NOMO-1 (cell line): ENCODE results near the gene CBARP.

Experiments used
- DNase-seq, 2 experiments: peaks; one replicate each; lab custom pipeline; 2025; ENCODE audit not compliant: unreplicated experiment in 2 of 2; lab: John Stamatoyannopoulos, UW

The CBARP gene

DNA sequence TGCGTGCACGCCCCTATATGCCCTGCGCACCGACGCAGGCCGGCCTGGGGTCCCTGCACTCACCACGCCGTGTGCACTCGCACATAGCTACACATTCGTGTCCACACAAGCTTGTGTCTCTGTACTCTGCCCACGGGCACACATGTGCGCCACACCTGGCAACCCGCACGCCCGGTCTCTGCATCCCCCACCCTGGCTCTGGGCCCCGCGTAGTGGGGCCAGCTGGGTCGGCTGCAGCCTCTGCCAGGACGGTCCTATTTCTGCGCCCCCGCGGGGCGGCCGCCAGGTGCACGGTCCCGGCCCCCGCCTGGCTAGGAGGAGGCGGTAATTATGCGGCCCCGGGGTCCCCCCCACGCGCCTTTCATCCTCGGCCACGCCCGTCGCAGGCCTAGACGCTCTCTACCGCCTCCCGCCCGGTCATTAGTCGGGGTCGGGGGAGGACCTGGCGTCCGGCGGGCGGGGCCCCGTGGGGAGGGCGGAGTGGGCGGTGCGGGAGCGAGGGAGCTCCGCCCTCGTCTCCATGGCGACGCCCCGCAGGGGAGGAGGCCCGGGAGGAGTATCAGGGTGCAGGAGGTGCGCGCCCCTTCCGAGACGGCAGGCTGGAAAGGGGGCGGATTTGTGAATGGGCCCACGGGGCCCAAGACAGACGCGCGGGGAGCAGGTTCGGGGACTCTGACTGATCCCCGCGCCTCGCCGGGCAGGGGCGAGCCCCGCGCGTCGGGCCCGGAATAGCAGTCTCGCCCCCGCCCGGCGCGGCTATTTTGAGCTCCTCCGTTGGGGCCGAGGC lies 28.5 kb upstream of the CBARP start:
- DNase-seq = peak; percentile 79 to 82

GRCh38 chr19:1265615-1266128 lies 27.9 kb upstream of the CBARP start:
- peak in 1 of 2 experiments; percentile 24 for DNase-seq

DNA sequence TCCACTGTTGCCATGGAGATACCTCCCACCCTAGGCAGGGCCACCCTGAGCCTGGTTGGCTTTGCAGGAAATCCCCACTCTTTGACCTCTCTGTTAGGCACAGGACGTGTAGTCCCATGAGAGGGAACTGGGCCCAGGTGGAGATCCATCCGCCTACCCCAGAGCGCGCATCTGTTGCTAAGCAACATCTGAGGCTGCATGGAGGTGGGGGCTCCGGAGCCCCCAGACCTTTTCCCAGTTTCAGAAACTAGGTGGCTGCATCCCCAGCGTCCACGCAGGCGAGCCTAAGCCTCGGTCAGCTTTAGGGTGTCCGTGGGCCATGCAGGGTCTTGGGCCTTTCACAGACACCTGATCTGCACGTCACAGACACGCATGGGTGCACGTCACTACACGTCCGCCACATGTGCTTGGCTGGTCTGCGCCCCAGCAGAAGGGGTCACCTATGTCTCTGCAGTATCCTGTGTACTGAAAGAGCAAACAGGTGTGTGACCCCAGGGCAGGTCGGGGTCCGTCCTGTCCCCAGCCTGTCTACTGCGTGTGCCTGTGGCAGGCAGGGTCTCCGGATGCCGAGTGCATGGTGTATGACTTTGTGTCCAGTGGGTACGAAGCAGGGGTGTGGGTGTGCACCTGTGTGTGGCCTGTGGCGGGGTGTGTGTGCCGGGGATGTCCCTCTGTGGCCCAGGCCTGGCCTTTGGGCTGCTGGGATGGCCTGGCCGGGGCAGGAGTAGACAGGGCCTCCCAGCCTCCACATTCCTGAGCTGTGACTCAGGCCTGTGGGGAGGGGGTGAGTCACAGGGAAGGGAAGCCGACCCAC lies 27.2 kb upstream of the CBARP start:
- DNase-seq = no peak

- no peak for DNase-seq
Measured at GRCh38 chr19:1263188-1263587, 25.4 kb upstream of the CBARP start.

DNA sequence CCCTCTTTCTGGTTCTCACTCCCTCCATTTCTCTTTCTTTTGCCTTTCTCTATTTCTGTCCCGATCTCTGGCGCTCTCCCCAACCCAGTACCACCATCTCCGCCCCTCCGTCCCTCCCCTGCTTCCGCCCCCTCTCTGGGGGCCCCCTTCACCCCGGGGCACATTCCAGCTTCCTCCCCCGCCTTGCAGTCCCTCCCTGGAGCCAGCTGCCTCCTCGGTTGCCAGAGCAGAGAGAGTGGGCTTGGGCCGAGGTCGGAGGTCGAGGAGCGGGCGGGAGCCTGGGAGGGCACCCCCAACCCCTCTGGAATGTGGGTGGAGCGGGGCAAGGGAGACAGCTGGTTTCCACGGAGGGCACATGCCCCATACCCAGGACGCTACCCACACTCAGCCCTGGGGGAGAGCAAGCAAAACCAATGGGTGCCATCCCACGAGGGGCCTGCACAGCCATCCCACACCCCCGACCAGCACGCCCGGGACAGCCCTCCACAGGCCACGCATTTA lies 24.9 kb upstream of the CBARP start:
- DNase-seq = no peak

DNA sequence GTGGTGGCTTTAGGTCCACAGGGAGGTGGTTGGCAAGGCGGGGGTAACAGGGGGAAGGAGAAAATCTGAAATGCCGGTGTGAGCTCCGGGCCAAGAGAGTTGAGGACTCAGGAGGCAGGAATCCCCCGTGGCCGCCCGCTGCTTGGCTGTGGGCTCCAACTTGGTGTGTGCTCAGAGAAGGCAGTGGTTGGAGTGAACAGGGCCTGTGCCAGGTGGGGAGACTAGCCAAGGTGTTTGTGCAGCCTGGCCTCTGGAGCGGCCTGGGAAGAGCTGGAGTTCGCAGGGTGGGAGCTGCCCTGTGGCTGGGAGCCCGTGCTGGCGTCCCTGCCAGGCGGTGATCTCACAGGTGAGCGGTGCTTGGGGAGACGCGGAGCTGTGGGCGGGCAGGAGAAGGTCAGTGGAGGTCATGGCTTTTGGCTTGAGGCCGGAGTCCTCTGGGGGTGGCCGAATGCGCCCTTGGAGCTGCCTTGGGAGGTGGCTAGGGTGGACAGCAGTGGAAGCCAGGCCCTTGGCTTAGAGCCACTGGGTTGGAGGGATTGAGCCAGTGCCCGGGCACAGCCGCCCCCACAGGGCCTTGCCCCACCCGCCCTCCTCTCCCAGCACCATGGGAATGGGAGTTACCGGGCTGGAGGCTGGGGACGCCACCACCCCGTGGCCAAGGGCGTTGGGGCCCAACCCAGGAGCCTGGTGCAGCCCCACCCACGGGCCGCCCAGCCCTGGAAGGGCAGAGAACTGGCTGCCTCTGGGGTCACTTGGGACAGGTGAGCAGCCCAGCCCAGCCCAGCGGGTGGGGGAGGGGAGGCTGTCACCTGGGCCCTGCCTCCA lies 24.2 kb upstream of the CBARP start:
- DNase-seq = no peak

DNA sequence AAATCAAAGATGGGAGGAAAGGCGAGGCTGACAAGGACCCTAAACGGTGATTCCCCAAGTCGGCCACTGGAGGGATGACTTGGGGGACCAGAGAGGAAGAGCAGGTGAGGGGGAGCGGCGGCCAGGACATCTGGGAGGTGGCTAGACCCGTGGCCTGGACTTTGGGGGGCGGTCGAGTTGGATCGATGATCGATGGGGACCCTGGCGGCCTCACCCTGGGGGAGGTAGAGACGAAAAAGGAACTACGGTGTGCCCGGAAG lies 23.7 kb upstream of the CBARP start:
- peak in 1 of 2 experiments; percentile 37 for DNase-seq

DNA sequence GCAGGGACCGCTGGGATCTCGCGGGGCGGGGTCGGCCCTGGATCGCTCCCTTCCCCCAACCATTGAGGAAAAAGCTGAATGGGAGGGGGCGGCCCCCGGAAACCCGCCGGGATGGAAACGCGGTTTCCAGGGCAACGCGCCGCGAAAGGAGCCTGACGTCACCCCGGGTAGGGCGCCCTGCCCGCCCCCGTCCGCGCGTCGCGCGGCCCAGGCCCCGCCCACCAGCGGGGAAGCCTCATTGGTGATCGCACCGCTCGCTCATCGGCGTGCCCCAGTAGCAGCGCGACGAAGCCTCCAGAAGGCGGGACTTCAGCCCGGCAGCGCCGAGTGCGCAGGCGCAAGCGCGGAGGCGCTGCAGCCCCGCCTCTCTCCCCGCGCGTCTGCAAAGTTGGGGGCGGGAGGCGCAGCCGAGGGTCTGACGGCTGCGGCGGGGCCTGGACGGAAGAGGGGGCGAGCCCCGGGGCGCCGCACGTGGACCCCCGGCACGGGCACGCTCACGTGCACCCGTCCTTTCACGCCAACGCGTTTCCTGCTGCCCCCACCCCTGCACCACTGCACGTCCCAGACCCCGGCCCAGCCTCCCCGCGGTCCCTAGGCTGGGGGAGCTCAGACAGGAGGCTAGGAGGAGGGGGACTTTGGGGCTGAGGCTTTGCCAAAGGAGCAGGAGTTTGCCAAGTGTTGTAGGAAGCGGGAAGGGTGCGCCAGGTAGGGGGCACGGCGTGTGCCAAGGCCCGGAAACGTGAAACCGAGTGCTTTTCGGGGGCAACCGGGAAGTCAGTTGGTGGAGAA lies 23.1 kb upstream of the CBARP start:
- peak; percentile 93 to 96 for DNase-seq

DNA sequence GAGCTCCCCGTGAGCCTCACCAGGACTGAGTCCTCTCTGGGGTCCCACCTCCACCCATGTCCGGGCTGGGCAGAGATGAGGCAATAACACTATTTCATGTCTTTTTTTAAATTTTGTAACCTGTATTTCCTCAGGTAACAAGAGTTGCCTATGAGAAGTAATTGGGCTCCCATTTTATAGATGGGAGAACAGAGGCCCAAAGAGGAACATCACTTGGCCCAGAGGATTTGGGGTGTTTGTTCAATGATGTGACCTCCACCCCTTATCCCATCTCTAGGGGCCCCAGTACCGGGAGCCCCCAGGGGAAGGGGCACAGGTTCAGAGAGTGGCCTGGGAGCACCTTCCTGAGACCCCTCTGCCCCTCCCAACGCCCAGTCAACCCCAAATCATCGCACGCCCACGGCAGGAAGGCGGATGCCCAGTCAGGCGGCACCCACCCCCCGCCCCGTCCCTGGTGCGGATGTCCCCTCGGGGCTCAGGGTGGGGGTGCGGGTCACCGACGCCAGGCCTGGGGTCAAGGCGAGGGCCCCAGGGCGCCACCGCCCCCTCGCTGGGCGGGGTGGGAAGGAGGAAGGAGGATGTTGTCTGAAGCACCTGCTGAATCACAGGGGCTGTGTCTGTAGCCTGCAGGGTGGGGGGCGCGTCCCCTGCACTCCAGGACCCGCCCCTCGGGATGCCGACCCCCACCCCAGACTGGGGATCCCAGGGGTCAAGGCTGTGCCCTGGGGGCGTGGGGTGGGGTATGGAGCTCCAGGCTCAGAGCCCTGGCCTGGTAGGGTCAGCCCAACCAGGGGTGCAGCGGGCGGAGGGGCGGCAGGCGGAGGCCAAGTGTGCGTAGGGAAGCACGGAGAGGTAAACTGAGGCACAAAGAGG lies 22.3 kb upstream of the CBARP start:
- DNase-seq = no peak

DNA sequence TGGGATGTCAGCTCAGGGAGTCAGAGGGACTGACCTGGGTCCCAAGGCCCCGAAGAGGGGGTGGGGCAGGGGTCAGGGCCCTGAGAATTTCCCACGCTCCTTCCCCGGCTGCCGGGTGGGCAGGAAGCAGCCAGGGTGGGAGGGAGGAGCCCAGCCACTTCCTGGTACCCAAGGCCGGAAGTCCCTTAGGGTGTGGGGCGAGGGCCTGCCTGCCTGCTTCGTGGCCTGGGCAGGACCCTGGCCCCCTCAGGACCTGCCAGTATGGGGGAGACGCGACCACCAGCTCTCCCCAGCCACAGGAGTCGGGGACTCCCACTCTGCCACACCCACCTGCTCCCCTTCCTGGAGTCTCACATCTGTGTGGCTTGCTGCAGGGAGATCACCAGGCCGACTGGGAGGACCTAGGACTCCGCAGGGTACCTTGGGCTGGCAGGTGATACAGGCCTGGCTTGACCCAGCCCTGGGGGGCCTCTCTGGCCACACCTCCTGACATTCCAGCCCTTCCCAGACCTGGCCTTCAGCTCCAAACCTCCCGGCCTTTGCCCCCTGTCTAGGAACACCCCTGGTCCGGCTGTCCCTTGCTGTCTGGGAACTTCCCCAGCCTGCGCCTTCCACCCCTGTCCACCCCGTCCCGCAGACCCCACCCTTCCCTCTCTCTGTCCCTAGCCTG lies 21.5 kb upstream of the CBARP start:
- peak; percentile 62 to 65 for DNase-seq

DNA sequence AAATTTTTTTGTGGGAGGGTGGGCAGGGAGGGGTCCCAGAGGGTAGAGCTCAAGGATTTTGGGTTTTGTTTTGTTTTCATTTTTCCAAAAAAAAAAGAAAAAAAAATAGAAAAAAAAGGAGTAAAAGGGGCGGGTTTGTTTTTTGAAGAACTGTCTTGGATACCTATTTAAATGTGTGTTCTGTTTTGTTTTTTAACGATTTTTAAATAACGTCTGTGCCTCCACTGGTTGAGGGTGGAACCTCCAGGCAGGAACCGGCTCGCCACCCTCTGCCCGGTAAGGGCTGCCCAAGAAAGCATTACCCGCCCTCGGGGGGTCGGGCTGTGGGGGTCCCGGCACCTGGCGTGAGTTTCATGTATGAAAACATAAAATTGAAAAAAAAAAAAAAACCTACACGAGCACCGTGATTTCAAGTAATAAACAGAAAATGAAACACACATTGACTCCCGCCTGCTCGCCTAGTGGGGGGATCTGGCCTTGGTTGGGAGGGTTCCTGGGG lies 21.0 kb upstream of the CBARP start:
- DNase-seq = peak in 1 of 2 experiments; percentile 48

DNA sequence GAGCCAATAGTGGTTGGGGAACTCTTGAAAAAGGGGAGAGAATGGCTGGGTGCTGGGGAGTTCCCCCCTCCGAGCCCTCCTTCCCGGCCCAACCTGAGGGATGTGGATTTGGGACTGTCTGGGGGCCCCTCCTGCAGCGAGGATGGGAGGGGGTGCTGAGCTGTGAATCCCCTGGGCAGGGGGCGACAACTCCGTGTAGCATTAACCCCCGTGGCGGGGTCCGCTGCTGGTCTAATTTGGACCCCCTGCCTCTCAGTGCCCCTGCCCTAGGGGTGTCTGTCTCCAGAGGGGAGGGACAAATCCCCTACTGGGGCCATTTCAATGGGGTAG lies 20.3 kb upstream of the CBARP start:
- no peak for DNase-seq

GRCh38 chr19:1257475-1258162 lies 19.8 kb upstream of the CBARP start:
- DNase-seq = no peak

- no peak for DNase-seq
Measured at GRCh38 chr19:1256646-1257474, 19.1 kb upstream of the CBARP start.

DNA sequence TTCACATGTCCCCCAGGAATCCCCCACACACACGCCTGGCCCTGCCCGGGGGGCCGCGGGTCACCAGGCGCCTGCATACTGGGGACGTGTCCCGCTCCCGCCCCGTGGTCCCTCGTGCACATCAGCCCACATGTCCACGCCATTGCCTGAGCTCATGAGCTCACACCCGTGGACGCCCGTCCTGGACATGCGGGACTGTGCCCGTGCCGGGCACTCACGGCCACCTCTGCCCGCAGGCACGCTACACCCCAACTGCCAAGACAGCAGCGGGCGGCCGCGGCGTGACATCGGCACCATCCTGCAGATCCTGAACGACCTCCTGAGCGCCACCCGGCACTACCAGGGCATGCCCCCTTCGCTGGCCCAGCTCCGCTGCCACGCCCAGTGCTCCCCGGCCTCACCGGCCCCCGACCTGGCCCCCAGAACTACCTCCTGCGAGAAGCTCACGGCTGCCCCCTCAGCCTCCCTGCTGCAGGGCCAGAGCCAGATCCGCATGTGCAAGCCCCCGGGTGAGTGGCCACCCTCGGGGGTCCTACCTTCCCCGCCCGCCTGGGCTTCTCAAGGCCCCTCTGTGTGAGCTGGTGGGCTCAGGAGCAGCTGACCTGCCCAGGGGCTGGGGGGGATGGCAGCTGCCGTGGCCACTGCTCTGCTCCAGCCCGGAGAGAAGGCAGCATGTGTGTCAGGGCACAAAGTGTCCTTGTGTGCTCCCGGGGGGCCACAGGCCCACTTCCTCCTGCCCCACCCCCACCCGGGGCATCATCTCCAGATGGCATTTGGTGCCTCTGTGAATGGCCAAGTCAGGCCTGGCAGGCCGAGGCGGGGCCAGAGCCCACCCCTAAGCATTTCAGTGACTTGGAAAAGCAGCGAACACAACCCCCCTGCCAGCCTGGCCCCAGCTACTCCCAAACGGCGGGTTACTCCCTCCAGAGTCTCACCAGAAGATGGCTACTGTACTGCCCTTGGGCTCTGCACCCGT lies 17.7 kb upstream of the CBARP start:
- DNase-seq = no peak

- DNase-seq = no peak
Measured at GRCh38 chr19:1254530-1255185, 16.9 kb upstream of the CBARP start.
